Superior temporal gyrus (tissue), 1 donor: Measurements from ENCODE around the gene WLS.
"Not testable (repeated sequence)": the region's sequence is repeated elsewhere in the genome, so short reads cannot be mapped to it uniquely, and the experiment has no call there.

Experiments used
- DNase-seq: peaks from one replicate; pipeline ENCODE4 v3.0.0-alpha.2; 2016; ENCODE audit errors: extremely low spot score

WLS gene

DNA sequence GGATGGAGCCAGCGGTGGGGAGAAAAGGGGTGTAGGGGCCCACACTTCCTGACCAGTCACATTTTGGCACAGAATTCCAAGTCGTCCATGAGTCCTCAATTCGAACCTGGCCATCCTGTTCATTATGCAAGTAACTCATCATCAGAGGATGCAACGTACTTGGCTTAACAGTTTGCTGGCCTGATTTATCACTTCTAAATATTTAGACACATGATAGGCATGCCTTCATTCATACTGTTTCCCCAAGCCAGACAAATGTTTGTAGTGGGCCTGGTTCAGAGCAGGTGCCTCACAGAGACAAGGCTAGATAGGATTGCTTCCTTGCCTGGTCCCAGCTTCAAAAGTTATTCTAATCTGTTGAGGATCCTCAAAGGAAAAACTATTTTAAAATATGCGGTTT lies 66.7 kb downstream of the WLS start:
- no peak for DNase-seq

DNA sequence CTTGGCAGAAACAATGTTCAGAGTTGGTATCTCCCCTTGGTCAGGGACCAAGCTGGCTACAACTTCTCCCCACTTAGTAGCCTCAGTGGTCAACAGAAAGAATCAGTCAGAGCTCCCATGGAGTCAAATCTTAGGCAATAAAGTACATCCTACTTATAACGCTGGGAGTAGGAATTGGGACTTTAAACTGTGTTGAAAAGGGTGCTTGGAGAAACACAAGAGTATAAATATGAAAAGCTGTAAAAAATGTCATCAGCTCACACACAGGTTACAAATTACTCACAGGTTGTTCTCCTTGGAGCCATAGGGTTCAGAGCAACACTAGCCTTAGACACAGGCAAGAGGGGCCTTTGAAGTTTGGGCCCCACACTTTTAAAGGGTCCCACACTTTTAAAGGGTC lies 67.4 kb downstream of the WLS start:
- DNase-seq: no peak

DNA sequence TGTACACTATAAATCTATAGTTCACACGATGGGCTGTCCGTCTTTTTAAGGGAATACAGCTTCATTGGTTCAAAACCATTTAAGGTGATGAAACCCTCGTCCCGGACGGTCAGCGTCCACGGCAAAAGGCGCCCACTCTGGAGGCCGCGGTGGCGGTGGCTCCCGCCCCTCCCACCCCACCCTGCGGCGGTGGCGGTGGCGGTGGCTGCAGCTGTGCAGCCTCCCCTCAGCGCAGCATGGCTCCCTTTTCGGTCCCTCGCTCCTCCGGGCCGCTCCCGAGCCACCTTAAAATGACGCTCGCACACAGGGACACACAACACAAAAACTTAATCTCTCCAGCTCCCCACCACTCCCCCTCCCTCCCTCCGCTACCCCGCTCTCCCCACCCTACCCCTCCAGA lies 69.1 kb downstream of the WLS start:
- no peak for DNase-seq

DNA sequence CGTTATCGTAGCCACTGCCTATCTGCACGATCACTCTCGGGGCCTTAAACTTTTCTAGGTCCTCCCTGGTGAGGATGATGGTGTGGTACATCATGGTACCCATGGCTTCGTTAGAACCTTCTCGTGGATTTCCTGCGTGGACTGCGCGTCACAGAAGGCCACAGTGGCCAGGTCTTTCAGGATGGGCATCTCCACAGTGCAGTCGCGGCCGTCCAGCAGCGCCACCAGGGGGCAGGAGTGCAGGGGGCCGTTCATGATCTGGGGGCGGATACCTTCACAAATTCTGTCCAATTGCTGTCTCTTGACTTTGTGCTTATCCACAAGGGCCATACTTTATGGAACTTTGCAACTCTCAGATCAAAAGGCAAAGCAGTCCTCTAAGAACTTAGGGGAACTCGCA lies 69.6 kb downstream of the WLS start:
- no peak for DNase-seq

DNA sequence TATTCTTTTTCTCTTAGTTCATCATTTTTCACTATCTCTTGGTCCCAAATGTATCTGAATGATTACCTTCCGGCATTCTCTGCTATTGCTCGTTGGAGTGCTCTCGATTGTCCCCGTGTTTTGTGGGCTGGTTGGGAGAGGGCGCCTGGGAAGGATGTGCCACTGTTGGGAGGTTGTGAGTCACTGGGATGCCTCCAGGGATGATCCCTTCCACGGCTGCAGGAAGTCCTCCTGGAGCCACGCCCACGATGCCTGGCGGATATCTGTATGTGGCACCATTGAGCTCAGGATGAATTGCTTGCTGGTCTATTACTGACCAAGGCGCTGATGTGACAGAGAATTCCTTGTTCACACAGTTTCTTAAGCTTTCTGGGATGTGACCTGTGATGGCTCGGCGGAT lies 70.7 kb downstream of the WLS start:
- DNase-seq: not testable (repeated sequence)

DNA sequence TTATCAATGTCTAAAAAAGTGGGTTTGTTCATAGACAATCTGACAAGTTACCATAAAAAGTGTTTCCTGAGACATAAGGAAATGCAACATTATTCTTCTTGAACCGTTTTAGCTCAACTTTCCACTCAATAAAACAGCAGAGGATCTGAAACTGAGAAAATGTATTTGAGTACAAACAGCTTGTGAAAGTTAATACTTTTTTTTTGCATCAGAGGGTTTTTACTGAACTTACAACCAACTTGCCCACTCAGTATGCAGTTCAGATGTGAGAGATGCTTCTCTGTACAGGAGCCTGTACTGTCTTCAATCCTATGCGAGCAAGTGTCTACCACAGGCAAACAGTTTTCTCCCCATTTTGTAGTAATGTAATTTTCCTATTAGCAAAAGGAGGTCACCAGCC lies 71.4 kb downstream of the WLS start:
- DNase-seq: not testable (repeated sequence)

DNA sequence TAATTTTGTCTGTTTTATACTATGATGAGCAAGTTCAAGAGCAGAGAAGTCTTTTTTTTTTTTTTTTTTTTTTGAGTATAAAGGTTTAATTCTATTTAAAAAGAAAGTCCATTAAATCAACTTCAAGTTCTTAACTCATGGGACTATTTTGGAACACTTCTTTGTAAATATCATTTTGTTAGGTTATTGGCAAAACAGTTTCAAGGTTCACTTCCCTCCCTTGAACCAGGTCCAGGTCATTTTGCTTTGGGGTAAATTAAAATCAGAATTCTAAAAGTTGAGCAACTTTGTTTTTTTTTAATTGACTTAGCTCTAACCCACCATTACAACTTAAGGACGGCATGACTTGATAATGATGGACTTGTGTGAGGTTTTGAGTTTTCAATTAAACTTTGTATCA lies 72.3 kb downstream of the WLS start:
- DNase-seq: no peak

DNA sequence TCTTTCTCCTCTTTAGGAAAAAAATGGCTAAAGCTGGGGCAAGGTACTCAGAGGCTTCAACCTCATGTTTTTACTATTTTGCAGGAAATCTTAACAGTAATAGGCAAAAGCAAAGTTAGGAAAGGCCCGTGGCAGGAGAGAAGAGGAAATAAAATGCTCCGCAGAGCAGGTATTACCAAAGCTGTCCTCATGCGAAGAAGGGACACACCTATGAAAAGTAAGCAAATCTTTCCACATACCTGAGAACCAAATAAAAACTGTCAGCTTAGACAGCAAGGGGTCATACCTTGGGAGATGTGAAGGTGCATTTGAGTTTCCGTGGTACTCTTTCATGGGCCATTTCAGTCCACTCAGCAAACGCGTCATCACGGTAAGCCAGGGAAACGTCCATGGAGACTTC lies 73.5 kb downstream of the WLS start:
- DNase-seq: no peak

DNA sequence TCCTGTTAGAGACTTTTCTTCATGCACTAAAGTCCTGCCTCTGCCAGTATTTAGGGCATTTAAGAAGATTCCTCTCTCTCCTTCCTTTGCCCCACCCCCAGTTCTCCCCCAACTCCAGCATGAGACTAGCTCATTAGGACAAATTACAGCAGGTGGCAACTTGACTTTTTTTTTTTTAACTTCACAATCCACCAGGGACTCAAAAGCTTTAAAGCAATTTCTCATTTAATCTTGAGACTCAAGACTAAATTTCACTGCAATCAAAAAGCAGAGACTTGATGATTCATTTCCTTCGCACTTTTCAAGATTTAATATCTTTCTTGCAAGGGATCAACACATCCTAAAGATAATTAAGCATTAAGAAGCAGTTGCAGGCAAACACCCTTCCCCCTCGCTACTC lies 74.9 kb downstream of the WLS start:
- DNase-seq: no peak

DNA sequence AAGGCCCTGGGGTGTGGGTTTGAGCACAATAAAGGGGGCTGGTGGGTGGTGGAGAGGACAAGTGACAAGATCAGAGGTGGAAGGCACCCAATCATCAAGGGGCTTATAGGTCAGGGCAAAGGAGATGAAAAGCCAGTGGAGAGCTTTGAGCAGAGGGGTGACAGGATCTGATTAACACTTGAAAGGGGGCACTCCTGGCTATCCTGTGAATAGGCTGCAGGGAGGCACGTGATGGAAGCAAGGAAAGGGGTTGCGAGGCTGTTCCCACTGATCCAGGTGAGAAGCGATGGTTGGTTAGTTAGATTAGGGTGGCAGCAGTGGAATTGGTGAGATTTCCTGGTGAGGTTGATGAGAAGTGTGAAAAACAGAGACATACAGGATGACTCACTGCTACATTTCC lies 80.6 kb downstream of the WLS start:
- DNase-seq: no peak

DNA sequence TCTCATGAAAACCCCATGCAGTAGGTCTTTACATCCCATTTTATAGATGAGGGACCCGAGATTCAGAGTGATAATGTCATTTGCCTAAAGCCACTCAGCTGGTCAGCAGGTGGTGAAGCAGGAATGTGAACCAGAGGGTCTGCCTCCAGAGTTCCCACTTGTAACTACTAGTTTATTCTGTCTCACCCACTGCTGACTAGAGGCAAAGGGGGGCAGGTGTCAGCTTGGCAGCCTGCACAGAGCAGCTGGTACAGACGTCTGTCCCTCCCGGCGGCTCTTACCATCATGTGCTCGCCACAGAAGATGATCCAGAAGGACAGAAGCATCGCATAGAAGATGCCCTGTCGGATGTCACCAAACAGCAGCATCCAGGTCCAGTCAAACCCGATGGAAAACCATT lies 82.4 kb downstream of the WLS start:
- DNase-seq: no peak

DNA sequence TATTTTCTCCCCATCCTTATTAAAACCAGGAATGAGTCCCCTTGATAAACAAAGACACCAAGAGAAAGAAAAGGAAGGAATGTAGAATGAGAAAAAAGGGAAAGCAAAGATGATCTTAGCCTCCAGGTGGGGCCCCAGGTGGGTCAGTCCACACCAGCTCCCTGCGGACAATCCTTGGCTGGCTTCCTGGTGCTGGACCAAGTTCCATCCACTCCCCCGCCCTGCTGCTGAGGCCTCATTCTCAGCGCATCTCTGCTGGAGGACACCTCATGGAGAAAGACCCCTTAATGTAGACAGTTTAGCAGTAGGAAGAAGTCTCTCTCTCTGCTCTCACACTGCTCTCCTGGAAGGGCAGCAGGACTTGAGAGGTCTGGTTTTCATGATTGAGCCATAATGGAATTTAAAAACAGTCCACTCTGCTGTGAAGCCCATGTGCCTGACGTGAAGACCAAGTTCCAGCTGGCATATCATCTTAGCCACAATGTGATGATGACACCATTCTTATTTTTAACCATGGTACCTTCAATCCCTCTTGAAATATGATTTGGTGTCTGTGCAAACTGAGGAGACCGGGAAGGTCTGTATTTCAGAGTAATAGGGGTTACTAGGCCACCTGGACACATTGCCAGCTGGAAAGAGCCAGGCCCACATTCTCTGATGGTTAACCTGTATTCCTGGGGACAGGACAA lies 83.1 kb downstream of the WLS start:
- no peak for DNase-seq

DNA sequence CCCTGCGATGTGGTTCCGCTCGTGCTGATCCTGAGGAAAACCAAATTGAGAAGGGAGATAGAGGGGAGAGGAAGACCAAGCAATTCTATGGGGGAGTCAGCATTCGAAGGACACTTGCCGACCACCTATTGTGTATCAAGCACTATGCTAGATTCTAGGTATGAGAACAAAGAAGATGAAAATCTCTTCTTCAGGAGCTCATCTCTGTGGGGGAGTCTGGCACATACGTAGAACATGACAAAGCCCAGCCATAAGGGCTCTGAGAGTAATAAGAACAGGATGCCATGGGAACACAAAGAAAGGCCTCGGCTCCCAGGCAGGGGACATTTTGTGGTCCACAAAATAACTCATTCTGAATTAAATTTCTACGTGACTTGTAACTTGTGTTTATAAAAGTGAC lies 83.7 kb downstream of the WLS start:
- DNase-seq: no peak

DNA sequence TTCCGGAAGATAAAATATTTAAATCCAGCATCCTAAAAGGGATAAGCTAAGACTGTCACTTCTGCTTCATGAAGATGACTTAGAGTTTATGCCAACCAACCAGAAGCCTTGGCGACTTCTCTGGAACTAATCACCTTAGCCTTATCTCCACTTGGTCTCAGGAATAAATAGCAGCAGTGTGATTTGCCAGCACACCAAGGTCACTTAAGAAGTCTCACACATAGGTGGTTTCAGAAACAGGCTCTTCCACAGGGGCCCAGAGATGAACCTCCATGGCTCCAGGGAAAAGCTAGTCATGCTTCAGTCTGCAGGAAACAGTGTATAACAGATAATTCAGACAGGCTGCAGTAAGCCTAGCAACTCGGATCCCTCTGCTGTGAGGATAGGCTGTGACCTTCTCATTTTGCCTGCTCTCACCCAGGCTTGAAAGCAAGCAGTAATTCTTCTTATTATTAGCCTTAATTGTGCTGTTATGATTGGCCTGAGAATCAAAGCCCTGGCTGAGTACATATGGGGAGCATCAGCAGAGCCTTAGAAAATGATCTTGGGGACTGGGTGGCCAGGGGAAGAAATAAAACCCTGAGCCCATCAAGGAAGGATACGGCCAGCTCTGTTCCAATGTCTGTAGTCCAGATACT lies 84.7 kb downstream of the WLS start:
- no peak for DNase-seq

DNA sequence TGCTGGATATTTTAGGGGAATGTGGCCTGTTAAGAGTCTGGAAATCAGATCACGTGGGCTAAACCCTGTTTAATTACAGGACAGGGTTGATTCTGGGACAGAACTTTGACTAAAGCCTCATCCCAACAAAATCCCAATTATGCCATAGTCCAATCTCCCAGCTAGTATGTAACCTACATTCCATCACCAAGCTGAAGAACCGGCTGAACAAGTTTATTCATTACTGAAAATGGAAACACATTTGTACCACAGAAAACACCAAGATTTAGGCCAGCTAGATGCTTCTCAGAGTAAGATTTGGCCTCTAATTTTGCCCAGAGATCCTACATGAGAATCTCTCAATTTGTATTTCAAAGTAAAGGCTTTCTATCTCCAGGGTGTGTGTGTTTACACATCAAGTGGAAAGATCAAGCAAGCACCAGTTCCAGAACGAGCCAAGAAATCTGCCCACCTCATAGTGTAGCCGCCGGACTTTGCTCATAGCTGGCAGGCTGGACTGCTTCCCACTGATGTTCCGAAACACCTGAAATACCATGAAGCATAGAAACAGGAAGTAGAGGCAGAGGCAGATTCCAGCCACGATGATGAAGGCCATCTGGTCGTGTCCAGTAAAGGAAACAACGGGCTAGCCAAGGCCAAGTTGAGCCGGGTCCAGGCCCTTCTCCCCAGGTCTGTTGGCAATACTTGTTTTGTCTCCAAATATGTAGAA lies 86.8 kb downstream of the WLS start:
- no peak for DNase-seq

DNA sequence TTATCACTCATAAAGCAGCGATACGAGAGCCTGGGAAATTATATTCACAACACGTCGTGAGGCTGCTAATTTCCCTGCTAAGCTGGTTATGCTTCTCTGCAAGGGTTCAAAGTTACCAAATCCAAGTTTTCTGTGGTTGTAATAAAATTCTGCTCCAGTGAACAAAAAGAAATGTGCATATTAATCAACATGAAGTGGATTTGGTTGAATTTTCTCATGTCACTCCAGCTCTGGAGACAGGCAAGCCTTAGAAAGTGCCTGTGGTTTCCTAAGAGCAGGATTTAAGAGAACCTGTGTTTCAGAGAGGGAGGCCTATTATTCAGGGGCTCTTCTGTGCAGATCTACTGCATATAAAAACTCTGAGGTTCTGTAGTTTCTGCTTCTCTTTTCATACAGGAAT lies 87.5 kb downstream of the WLS start:
- no peak for DNase-seq

DNA sequence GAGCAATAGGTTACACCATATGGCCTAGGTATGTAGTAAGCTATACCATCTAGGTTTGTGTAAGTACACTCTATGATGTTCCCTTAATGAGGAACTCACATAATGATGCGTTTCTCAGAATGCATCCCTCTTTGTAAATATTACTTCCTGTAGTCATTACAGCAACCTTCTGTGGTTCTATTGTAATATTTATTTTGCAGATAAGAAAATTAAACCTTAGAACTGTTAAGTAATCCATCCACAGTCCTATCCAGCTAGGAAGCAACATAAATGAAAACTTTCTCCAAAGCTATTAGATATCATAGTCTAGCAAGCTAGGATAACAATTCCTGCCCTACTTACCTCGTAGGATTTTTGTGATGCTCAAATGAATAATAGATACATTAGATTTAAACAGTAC lies 88.7 kb downstream of the WLS start:
- no peak for DNase-seq

DNA sequence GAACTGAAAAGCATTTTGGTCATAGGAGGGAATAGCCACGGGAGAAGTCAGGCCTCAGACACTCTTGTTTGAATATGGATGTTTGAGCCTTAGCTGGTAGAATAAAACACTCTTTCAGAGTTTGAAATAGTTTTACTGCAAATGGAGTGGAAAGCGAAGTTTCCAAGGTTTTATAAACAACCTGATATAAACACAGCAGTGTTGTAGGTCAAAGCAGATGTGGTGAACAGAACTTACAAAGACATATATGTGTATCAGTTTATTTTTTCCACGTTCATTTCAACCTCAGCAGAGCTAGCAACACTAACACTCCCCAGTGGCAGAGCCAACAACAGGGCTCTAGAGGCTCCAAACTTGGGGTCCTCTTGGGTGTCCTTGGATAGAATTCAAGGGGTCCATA lies 89.9 kb downstream of the WLS start:
- no peak for DNase-seq

DNA sequence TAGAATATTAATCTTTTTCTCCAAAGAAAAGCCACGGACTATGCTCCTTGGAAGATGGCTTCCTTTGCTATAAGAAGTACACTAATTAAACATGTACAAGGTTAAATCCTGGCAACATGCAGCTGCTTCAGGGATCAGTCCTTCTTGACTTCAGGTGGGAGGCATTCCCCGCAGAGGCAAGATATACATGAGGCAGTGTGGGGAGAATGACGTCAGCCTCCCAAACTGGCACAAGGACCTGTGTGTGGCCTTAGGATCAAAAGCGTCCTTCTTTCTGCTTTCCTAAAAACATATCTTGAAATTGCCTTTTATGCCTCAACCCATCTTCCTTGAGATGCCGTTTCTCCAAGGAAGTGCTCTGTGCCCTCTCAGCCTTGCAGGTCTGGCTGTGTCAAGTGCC lies 90.3 kb downstream of the WLS start:
- no peak for DNase-seq

DNA sequence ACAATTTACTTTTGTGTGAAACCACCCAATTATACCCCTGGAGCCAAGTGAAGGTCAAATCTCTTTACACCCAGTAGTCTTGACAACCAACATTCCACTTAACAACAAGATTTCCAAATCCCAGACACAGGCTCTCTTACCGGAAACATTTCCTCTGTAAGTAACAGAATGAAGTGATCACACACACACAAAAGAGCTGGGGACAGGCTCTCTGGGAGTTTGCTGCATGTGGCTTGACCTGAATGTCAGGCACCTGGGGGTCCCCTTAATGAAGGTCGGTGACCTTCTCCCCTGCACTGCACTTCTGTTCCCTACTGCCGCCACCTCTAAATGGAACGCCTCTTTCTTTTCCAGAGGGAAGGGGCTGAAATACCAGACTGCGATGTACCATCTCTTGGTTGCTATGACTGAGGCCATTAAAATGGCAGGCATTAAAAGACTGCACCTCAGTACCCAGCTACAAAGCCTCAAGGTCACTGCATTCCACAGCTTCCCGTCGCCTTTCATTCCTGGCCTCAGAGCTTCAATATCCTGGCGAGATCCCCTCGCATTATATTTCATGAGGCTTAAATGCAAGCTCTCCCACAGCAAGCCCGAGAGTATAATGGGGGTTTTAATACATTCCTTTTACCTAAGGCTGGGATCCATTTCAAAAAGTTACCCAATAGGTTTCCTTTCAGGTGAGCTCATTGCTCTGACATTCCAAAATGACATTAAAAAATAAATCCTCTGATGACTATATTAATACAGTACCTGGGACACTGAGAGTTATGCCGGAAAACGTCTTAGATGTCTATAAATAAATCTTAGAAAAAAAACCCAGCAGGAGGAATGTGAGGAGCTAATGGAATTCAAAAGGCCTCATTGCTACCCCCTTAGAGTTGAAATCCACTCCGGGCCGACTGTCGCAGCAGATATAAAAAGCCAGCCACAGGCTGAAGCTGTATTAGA lies 91.0 kb downstream of the WLS start:
- no peak for DNase-seq

DNA sequence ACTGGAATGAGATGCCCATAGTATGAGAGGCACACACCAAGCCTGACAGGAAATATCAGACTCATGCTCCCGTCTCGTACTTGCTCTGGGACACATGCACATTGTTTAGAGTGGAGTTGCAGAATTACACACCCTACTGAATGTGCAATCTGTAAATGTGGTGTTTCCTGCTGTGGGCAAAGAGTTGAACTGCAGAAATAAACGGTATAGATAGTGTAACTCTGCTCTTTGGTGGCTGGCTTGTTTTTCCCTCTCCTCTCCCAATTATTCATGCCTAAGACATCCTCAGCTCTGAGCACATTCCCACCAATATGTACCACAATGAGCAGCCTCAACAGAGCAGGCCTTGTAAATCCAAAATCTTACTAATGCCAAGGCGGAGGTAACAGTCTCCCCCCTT lies 91.8 kb downstream of the WLS start:
- no peak for DNase-seq

DNA sequence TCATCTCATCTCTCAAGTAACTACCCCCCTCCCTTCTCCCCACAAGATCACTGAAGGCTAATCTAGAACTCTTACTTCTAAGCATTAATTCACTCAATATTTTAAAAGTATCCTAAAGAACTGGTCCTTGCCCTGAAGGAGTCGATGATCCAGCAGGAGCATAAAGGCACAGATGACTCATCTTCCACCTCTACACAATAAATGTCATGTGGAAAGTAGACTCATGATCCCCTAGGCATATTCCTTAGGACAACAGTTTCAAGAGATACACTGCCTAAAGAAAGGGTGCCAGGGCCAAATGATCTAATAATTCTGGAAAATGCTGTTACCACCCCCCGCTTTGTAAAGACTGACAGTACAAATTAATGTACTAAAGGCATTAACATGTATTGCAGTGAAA lies 96.1 kb downstream of the WLS start:
- no peak for DNase-seq
